ENCODE data around the gene PRM2. TPM values are rescaled to one million over a fixed set of nuclear protein-coding genes. Genes with fewer than 3 reads are reported as not detected.
A peak's percentile ranks its signal among the peaks of the same experiment; 100 is the strongest.

The PRM2 gene
- total and polyA plus RNA-seq, 2 experiments from 2014 or later = not detected

DNA sequence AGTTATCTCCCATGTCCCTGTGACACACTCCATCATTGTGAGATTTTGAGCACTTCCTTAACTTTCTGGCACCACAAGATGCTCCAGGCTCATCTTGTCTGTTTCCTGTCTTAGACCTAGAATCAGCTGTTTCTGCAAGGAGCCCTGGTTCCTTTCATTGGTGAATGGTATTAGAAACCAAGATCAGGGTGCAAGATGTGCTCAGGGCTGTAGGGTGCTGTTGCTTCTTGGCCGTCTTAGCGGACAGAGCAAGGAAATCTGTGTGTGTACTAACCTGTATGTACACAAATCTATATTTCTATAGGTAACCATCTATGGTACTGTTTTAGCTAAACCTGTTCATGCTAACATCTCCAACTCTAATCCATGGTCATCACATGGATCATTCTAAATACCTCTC lies 12.9 kb upstream of the PRM2 start (continued):
- TF ChIP-seq, protein P1, sequence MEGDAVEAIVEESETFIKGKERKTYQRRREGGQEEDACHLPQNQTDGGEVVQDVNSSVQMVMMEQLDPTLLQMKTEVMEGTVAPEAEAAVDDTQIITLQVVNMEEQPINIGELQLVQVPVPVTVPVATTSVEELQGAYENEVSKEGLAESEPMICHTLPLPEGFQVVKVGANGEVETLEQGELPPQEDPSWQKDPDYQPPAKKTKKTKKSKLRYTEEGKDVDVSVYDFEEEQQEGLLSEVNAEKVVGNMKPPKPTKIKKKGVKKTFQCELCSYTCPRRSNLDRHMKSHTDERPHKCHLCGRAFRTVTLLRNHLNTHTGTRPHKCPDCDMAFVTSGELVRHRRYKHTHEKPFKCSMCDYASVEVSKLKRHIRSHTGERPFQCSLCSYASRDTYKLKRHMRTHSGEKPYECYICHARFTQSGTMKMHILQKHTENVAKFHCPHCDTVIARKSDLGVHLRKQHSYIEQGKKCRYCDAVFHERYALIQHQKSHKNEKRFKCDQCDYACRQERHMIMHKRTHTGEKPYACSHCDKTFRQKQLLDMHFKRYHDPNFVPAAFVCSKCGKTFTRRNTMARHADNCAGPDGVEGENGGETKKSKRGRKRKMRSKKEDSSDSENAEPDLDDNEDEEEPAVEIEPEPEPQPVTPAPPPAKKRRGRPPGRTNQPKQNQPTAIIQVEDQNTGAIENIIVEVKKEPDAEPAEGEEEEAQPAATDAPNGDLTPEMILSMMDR (conservative IDR thresholded peaks at IDR 0.05; ENCODE audit: low read depth in 2 of 2) = no peak

DNA sequence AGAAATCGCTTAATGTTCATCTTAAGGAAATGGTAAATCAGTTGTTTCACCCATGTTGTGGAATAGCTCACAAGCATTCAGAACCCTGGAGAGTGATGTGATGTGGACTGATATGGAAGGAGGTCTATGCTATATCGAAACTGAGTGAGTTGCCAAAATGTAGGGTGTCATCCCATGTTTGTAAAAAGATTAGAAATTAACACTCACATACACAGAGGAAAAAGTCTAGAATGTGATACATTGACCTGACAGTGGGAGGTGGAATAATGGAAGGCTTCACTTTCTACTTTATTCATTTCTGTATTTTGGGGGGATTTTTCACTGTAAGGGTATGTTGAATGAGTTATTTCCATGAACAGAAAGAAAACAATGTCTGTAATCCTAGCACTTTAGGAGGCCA lies 9.6 kb upstream of the PRM2 start:
- no peaks in the 10 kb centered on the region for H3K79me2 ChIP-seq (replicated peaks; ENCODE audit: insufficient read depth)
- peaks cover 8% of the 10 kb centered on the region for H3K27me3 Mint-ChIP-seq (ENCODE audit: insufficient read depth, low read depth, poor library complexity)
- no peak overlapping the region for H2AFZ ChIP-seq
- no peak overlapping the region for H3K27ac ChIP-seq (ENCODE audit: low read depth)
- H3K27ac Mint-ChIP-seq = no peak overlapping the region
- H3F3A ChIP-seq (replicated peaks; ENCODE audit: low read depth) = 0 out of 2 replicates have a peak, but pooled peaks cover 4% of the 10 kb centered on the region
- no peak overlapping the region for H3K4me3 ChIP-seq
- no peaks in the 10 kb centered on the region for H3K36me3 ChIP-seq (ENCODE audit: insufficient read depth)
- H3K4me1 Mint-ChIP-seq = peaks cover 10% of the 10 kb centered on the region
- DNase-seq (ENCODE audit: low spot score) (no peak), ATAC-seq (no peak)
- no peaks in the 10 kb centered on the region for H4K20me1 ChIP-seq (replicated peaks; ENCODE audit: insufficient read depth)
- H3K4me3 Mint-ChIP-seq = no peak overlapping the region
- no peak for TF ChIP-seq POLR2AphosphoS5 (IDR thresholded peaks at IDR 0.05; ENCODE audit: low read depth)
- H3K4me1 ChIP-seq (ENCODE audit: insufficient read depth) = peaks cover 4% of the 10 kb centered on the region; the same call in 1 of the 2 replicates
- H3K9me3 Mint-ChIP-seq = no peaks in the 10 kb centered on the region
- no peaks in the 10 kb centered on the region for H3K27me3 ChIP-seq (ENCODE audit: insufficient read depth)
- H3K4me2 ChIP-seq = no peak overlapping the region
- H3K36me3 Mint-ChIP-seq (ENCODE audit: low read depth) = no peaks in the 10 kb centered on the region
- no peaks in the 10 kb centered on the region for H3K9me2 ChIP-seq (ENCODE audit: insufficient read depth)

DNA sequence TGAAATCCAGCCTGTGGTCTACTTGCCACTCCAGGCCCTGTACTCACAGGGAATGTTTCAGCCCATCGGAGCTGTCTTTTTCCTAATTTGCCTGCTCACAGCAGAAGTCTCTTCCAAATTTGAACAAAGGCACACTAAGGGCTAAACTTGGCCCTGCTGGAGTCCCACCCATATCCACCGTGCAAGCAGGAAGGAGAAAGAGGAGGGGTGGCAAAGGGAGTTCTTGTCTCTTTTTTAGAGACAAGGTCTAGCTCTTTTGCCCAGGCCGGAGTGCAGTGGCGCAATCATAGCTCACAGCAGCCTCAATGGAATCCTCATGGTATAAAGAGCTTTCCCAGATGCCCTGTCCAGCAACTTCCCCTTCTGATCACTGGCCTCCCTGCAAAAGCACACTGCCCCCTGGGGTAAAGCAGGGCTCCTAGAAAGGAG lies 7.6 kb upstream of the PRM2 start:
- Histone ChIP-seq H3F3A (replicated peaks; ENCODE audit: low read depth) (0 out of 2 replicates have a peak, but pooled peaks cover 2% of the 10 kb centered on the region), H4K20me1 (replicated peaks; ENCODE audit: insufficient read depth) (no peaks in the 10 kb centered on the region), H3K9me2 (ENCODE audit: insufficient read depth) (no peaks in the 10 kb centered on the region), H3K79me2 (replicated peaks; ENCODE audit: insufficient read depth) (no peaks in the 10 kb centered on the region), H3K4me1 (ENCODE audit: insufficient read depth) (peaks cover 4% of the 10 kb centered on the region; the same call in 1 of the 2 replicates), H3K27ac (ENCODE audit: low read depth) (no peak overlapping the region), H3K36me3 (ENCODE audit: insufficient read depth) (no peaks in the 10 kb centered on the region), H3K27me3 (ENCODE audit: insufficient read depth) (no peaks in the 10 kb centered on the region), H2AFZ (peak overlapping the region; percentile 63; the same call in 1 of the 2 replicates), H3K4me3 (no peak overlapping the region), H3K4me2 (no peak overlapping the region)
- no peak for TF ChIP-seq POLR2AphosphoS5 (IDR thresholded peaks at IDR 0.05; ENCODE audit: low read depth)
- no peak for TF ChIP-seq NANOG (IDR thresholded peaks at IDR 0.05; ENCODE audit: borderline replicate concordance)
- TF ChIP-seq EZH2 (IDR thresholded peaks at IDR 0.05; ENCODE audit: low read depth, unreplicated experiment) = no peak
- no peak for TF ChIP-seq ZNF331 (CRISPR knock-in tag; IDR thresholded peaks at IDR 0.05; ENCODE audit: low read depth)
- TF ChIP-seq, protein P2, sequence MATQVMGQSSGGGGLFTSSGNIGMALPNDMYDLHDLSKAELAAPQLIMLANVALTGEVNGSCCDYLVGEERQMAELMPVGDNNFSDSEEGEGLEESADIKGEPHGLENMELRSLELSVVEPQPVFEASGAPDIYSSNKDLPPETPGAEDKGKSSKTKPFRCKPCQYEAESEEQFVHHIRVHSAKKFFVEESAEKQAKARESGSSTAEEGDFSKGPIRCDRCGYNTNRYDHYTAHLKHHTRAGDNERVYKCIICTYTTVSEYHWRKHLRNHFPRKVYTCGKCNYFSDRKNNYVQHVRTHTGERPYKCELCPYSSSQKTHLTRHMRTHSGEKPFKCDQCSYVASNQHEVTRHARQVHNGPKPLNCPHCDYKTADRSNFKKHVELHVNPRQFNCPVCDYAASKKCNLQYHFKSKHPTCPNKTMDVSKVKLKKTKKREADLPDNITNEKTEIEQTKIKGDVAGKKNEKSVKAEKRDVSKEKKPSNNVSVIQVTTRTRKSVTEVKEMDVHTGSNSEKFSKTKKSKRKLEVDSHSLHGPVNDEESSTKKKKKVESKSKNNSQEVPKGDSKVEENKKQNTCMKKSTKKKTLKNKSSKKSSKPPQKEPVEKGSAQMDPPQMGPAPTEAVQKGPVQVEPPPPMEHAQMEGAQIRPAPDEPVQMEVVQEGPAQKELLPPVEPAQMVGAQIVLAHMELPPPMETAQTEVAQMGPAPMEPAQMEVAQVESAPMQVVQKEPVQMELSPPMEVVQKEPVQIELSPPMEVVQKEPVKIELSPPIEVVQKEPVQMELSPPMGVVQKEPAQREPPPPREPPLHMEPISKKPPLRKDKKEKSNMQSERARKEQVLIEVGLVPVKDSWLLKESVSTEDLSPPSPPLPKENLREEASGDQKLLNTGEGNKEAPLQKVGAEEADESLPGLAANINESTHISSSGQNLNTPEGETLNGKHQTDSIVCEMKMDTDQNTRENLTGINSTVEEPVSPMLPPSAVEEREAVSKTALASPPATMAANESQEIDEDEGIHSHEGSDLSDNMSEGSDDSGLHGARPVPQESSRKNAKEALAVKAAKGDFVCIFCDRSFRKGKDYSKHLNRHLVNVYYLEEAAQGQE (IDR thresholded peaks at IDR 0.05; ENCODE audit: unreplicated experiment) = peak; percentile 38
- no peak for TF ChIP-seq CREB1 (CRISPR knock-in tag; IDR thresholded peaks at IDR 0.05; ENCODE audit: low read depth)
- no peak for TF ChIP-seq EZH2phosphoT487 (IDR thresholded peaks at IDR 0.05; ENCODE audit: unreplicated experiment)
- TF ChIP-seq, protein P1 (conservative IDR thresholded peaks at IDR 0.05; ENCODE audit: low read depth in 2 of 2) = peak in 1 of 2 experiments; percentile 34; a peak in 2 of 4 replicates
- no peak for TF ChIP-seq STAT1 (IDR thresholded peaks at IDR 0.05; ENCODE audit: unreplicated experiment)
- DNase-seq (ENCODE audit: low spot score) (no peak), ATAC-seq (no peak; the same call in 2 of the 3 replicates)
- H3K4me1 Mint-ChIP-seq = peaks cover 3% of the 10 kb centered on the region
- H3K9me3 Mint-ChIP-seq = no peaks in the 10 kb centered on the region
- peaks cover 8% of the 10 kb centered on the region for H3K27me3 Mint-ChIP-seq (ENCODE audit: insufficient read depth, low read depth, poor library complexity)
- no peak overlapping the region for H3K27ac Mint-ChIP-seq
- H3K4me3 Mint-ChIP-seq = no peak overlapping the region
- H3K36me3 Mint-ChIP-seq (ENCODE audit: low read depth) = no peaks in the 10 kb centered on the region
